ENCODE data around the gene MUSK. TPM values are rescaled to one million over a fixed set of nuclear protein-coding genes. Genes with fewer than 3 reads are reported as not detected.

MUSK gene
- total RNA-seq, 1 donor from 2014 or later, result not detected

GRCh38 chr9:110769667-110770066 is 101.1 kb downstream of the MUSK start:
- H3K4me1 ChIP-seq, result no peaks in the 10 kb centered on the region
- H3K27ac ChIP-seq, result no peak overlapping the region
- intact Hi-C loops (cut with DNase I), result no loop called here
- TF ChIP-seq CTCF (IDR thresholded peaks at IDR 0.05) (no peak), POLR2AphosphoS5 (IDR thresholded peaks at IDR 0.05; ENCODE audit: insufficient read depth in 1 of 2, low read depth in 1 of 2) (no peak), POLR2A (IDR thresholded peaks at IDR 0.05) (no peak)
- no peaks in the 10 kb centered on the region for H3K9me3 ChIP-seq
- no peak for DNase-seq (ENCODE audit: extremely low spot score in 2 of 2)
- H3K36me3 ChIP-seq, result no peaks in the 10 kb centered on the region
- H3K27me3 ChIP-seq, result no peaks in the 10 kb centered on the region
- H3K4me3 ChIP-seq, result no peak overlapping the region

- Histone ChIP-seq H3K27ac (peak overlapping the region; percentile 17), H3K9me3 (no peaks in the 10 kb centered on the region), H3K27me3 (no peaks in the 10 kb centered on the region), H3K4me3 (no peak overlapping the region), H3K36me3 (no peaks in the 10 kb centered on the region), H3K4me1 (peaks cover 14% of the 10 kb centered on the region)
- DNase-seq (ENCODE audit: extremely low spot score in 2 of 2), result no peak
- TF ChIP-seq POLR2A (IDR thresholded peaks at IDR 0.05) (no peak), POLR2AphosphoS5 (IDR thresholded peaks at IDR 0.05; ENCODE audit: insufficient read depth in 1 of 2, low read depth in 1 of 2) (no peak), CTCF (IDR thresholded peaks at IDR 0.05) (no peak)
- intact Hi-C loops (cut with DNase I), result no loop called here
These were observed 107.1 kb downstream of the MUSK start for GRCh38 chr9:110775724-110776123.

GRCh38 chr9:110776221-110776620 is 107.6 kb downstream of the MUSK start:
- TF ChIP-seq POLR2AphosphoS5 (IDR thresholded peaks at IDR 0.05; ENCODE audit: insufficient read depth in 1 of 2, low read depth in 1 of 2) (no peak), CTCF (IDR thresholded peaks at IDR 0.05) (no peak), POLR2A (IDR thresholded peaks at IDR 0.05) (no peak)
- H3K9me3 ChIP-seq, result no peaks in the 10 kb centered on the region
- peaks cover 14% of the 10 kb centered on the region for H3K4me1 ChIP-seq
- H3K27me3 ChIP-seq, result no peaks in the 10 kb centered on the region
- H3K36me3 ChIP-seq, result no peaks in the 10 kb centered on the region
- H3K27ac ChIP-seq, result peak overlapping the region; percentile 2
- intact Hi-C loops (cut with DNase I), result no loop called here
- DNase-seq (ENCODE audit: extremely low spot score in 2 of 2), result no peak
- no peak overlapping the region for H3K4me3 ChIP-seq

- H3K27ac ChIP-seq, result peak overlapping the region; percentile 2
- intact Hi-C loops (cut with DNase I), result no loop called here
- DNase-seq (ENCODE audit: extremely low spot score in 2 of 2), result no peak
- TF ChIP-seq CTCF (IDR thresholded peaks at IDR 0.05) (no peak), POLR2AphosphoS5 (IDR thresholded peaks at IDR 0.05; ENCODE audit: insufficient read depth in 1 of 2, low read depth in 1 of 2) (no peak), POLR2A (IDR thresholded peaks at IDR 0.05) (no peak)
- H3K9me3 ChIP-seq, result no peaks in the 10 kb centered on the region
- H3K4me3 ChIP-seq, result no peak overlapping the region
- no peaks in the 10 kb centered on the region for H3K36me3 ChIP-seq
- H3K4me1 ChIP-seq, result peaks cover 14% of the 10 kb centered on the region
- no peaks in the 10 kb centered on the region for H3K27me3 ChIP-seq
These were observed 108.7 kb downstream of the MUSK start for GRCh38 chr9:110777196-110777875.

- Histone ChIP-seq H3K36me3 (no peaks in the 10 kb centered on the region), H3K9me3 (no peaks in the 10 kb centered on the region), H3K27me3 (no peaks in the 10 kb centered on the region), H3K4me3 (no peak overlapping the region), H3K4me1 (peaks cover 14% of the 10 kb centered on the region), H3K27ac (peak overlapping the region; percentile 2)
- no peak for DNase-seq (ENCODE audit: extremely low spot score in 2 of 2)
- intact Hi-C loops (cut with DNase I), result no loop called here
- TF ChIP-seq POLR2A (IDR thresholded peaks at IDR 0.05) (no peak), CTCF (IDR thresholded peaks at IDR 0.05) (no peak), POLR2AphosphoS5 (IDR thresholded peaks at IDR 0.05; ENCODE audit: insufficient read depth in 1 of 2, low read depth in 1 of 2) (no peak)
These were observed 109.3 kb downstream of the MUSK start for GRCh38 chr9:110777876-110778215.
